Progenitor cell of endocrine pancreas (in vitro differentiated cells): ENCODE measurements around the gene ABCF3. TPM values are rescaled to one million over a fixed set of nuclear protein-coding genes. Genes with fewer than 3 reads are reported as not detected.
A peak's percentile ranks its signal among the peaks of the same experiment; 100 is the strongest.

Source experiments
- DNase-seq: peaks from one replicate; pipeline ENCODE4 v3.0.0; 2021; ENCODE audit warnings: low spot score; ENCODE audit not compliant: unreplicated experiment
- H3K27ac Mint-ChIP-seq: 2 replicates; pipeline ENCODE4 v1.8.0; 2021; ENCODE audit warnings: mild to moderate bottlenecking, moderate library complexity, mixed read lengths
- H3K27me3 Mint-ChIP-seq: 2 replicates; pipeline ENCODE4 v1.8.0; 2021; ENCODE audit warnings: mixed read lengths
- H3K36me3 Mint-ChIP-seq: 2 replicates; pipeline ENCODE4 v1.8.0; 2022; ENCODE audit warnings: mixed read lengths; ENCODE audit not compliant: insufficient read depth
- H3K4me1 Mint-ChIP-seq: 2 replicates; pipeline ENCODE4 v1.8.0; 2021; ENCODE audit warnings: low read depth, mixed read lengths
- H3K4me3 Mint-ChIP-seq: 2 replicates; pipeline ENCODE4 v1.8.0; 2021; ENCODE audit warnings: low read depth, mild to moderate bottlenecking, moderate library complexity, mixed read lengths
- H3K9me3 Mint-ChIP-seq: 2 replicates; pipeline ENCODE4 v1.8.0; 2021; ENCODE audit warnings: low read depth, mixed read lengths
- CTCF ChIP-seq: fragments of 200-600 bp; sonication (generic); IDR thresholded peaks from one replicate; pipeline ENCODE4 v1.5.0; 2021; ENCODE audit warnings: antibody characterized with exemption, mild to moderate bottlenecking; ENCODE audit not compliant: unreplicated experiment
- total RNA-seq: library from RNA; stranded (reverse); gene quantifications from 2 replicates; pipeline ENCODE4 v1.2.1, GENCODE V29; 2021

Gene ABCF3
- total RNA-seq, 1 donor from 2014 or later = 60.8 TPM

GRCh38 chr3:184174646-184175492 is 11.1 kb upstream of the ABCF3 start, which contains the start of gene AP2M1:
Gene AP2M1, plus strand, starts transcription at chr3:184174855. Its CDS starts 2,139 bp downstream, at chr3:184176994.
- Mint-ChIP-seq H3K4me1 (peaks cover 16% of the 10 kb centered on the region), H3K27ac (peak within 1 kb of the TSS; percentile 91), H3K4me3 (peak within 1 kb of the TSS; percentile 87), H3K27me3 (no peaks in the 10 kb centered on the region), H3K9me3 (no peaks in the 10 kb centered on the region), H3K36me3 (peaks cover 11% of the 10 kb centered on the region)
- peak; percentile 98 for DNase-seq
- TF ChIP-seq CTCF = peak; percentile 9

GRCh38 chr3:184175506-184175905 is 10.5 kb upstream of the ABCF3 start:
- DNase-seq = no peak
- Mint-ChIP-seq H3K9me3 (no peaks in the 10 kb centered on the region), H3K4me1 (peaks cover 16% of the 10 kb centered on the region), H3K36me3 (peaks cover 15% of the 10 kb centered on the region), H3K4me3 (peak overlapping the region; percentile 87), H3K27me3 (no peaks in the 10 kb centered on the region), H3K27ac (peak overlapping the region; percentile 91)
- no peak for TF ChIP-seq CTCF

GRCh38 chr3:184175981-184176376 is 10.0 kb upstream of the ABCF3 start:
- Mint-ChIP-seq H3K4me3 (peak overlapping the region; percentile 87), H3K36me3 (peaks cover 16% of the 10 kb centered on the region), H3K4me1 (peaks cover 16% of the 10 kb centered on the region), H3K27me3 (no peaks in the 10 kb centered on the region), H3K9me3 (no peaks in the 10 kb centered on the region), H3K27ac (peak overlapping the region; percentile 89)
- DNase-seq = no peak
- no peak for TF ChIP-seq CTCF

DNA sequence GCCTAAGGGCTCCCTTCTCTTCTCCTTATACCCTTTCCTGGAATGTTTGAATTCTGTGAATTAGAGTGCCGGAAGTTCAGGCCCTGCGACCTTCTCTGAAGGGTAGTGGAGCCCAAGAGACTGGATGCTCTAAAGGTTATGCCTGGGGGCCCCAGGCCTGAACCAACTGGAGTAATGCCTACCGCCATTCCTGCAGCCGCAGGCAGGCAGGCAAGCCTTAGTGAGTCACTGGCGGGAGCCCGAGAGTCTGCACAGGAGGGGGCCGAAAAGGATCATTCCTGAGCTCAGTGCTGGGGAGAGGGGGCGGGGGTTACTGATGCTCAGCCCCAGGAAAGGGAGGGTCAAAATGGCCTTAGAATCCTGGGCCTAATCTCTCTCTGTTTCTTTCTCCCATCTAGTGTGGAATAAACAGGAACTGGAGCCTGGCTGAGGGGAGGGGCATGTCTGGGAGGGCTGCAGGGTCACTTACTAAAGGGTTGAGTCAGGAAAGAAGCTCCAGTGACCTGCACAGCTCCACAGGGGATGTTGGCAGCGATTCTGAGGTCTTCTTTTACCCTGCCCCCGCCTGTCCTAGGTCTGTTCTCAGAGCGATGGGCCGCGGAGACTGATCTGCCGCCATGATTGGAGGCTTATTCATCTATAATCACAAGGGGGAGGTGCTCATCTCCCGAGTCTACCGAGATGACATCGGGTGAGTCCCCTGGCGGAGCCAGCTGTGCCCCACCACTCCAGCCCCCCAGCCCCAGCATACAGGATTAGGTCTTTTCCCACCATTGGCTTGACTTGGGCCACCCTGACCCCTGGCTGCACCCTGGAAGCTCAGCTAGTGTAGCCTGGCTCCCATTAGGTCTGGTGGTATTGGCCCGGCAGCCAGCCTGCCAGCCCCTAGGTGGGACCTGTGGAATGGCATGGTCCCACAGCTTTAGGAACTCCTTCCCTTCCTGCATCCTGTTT is 9.3 kb upstream of the ABCF3 start:
- no peaks in the 10 kb centered on the region for H3K9me3 Mint-ChIP-seq
- H3K36me3 Mint-ChIP-seq = peaks cover 14% of the 10 kb centered on the region
- H3K27ac Mint-ChIP-seq = peak overlapping the region; percentile 89
- no peaks in the 10 kb centered on the region for H3K27me3 Mint-ChIP-seq
- TF ChIP-seq CTCF = no peak
- H3K4me1 Mint-ChIP-seq = peaks cover 16% of the 10 kb centered on the region
- no peak for DNase-seq
- H3K4me3 Mint-ChIP-seq = peak overlapping the region; percentile 87

- peaks cover 13% of the 10 kb centered on the region for H3K36me3 Mint-ChIP-seq
- H3K27ac Mint-ChIP-seq = no peak overlapping the region
- H3K9me3 Mint-ChIP-seq = no peaks in the 10 kb centered on the region
- no peaks in the 10 kb centered on the region for H3K27me3 Mint-ChIP-seq
- no peak overlapping the region for H3K4me3 Mint-ChIP-seq
- no peak for DNase-seq
- TF ChIP-seq CTCF = no peak
- H3K4me1 Mint-ChIP-seq = peaks cover 16% of the 10 kb centered on the region
Measured at GRCh38 chr3:184177331-184177731, 8.7 kb upstream of the ABCF3 start.
